Nephron progenitor cell (in vitro differentiated cells): ENCODE results near the gene MAP4K2.

Experiments
- DNase-seq: peaks from one replicate; pipeline ENCODE4 v3.0.0; 2021
- H3K27ac Mint-ChIP-seq: 2 replicates; pipeline ENCODE4 v1.8.0; 2021; ENCODE audit warnings: mild to moderate bottlenecking, moderate library complexity, mixed read lengths
- H3K27me3 Mint-ChIP-seq: 2 replicates; pipeline ENCODE4 v1.8.0; 2021; ENCODE audit warnings: mild to moderate bottlenecking, low read depth, mixed read lengths; ENCODE audit not compliant: poor library complexity
- H3K36me3 Mint-ChIP-seq: 2 replicates; pipeline ENCODE4 v1.8.0; 2021; ENCODE audit warnings: low read depth, mixed read lengths
- H3K4me1 Mint-ChIP-seq: 2 replicates; pipeline ENCODE4 v1.8.0; 2021; ENCODE audit warnings: mixed read lengths
- H3K4me3 Mint-ChIP-seq: 2 replicates; pipeline ENCODE4 v1.8.0; 2021; ENCODE audit warnings: mild to moderate bottlenecking, moderate library complexity, mixed read lengths
- H3K9me3 Mint-ChIP-seq: 2 replicates; pipeline ENCODE4 v1.8.0; 2021; ENCODE audit warnings: mild to moderate bottlenecking, moderate library complexity, mixed read lengths
- CTCF ChIP-seq: fragments of 200-600 bp; sonication (generic); IDR thresholded peaks from 2 replicates; pipeline ENCODE4 v1.5.0; 2021; ENCODE audit warnings: antibody characterized with exemption

The MAP4K2 gene

GRCh38 chr11:64739871-64740270, 63.1 kb downstream of the MAP4K2 start:
- no peaks in the 10 kb centered on the region for H3K36me3 Mint-ChIP-seq
- H3K27ac Mint-ChIP-seq = no peak overlapping the region
- H3K4me3 Mint-ChIP-seq = no peak overlapping the region
- TF ChIP-seq CTCF = no peak
- H3K4me1 Mint-ChIP-seq = peaks cover 26% of the 10 kb centered on the region
- no peaks in the 10 kb centered on the region for H3K9me3 Mint-ChIP-seq
- H3K27me3 Mint-ChIP-seq = peaks cover 72% of the 10 kb centered on the region
- DNase-seq = no peak

- Mint-ChIP-seq H3K36me3 (no peaks in the 10 kb centered on the region), H3K9me3 (no peaks in the 10 kb centered on the region), H3K27me3 (peaks cover 61% of the 10 kb centered on the region), H3K27ac (no peak overlapping the region), H3K4me1 (peaks cover 27% of the 10 kb centered on the region), H3K4me3 (no peak overlapping the region)
- no peak for DNase-seq
- TF ChIP-seq CTCF = no peak
These were observed 66.4 kb downstream of the MAP4K2 start for GRCh38 chr11:64736654-64737053.

GRCh38 chr11:64735725-64736259, 67.2 kb downstream of the MAP4K2 start:
- no peak for DNase-seq
- Mint-ChIP-seq H3K27ac (no peak overlapping the region), H3K9me3 (no peaks in the 10 kb centered on the region), H3K36me3 (no peaks in the 10 kb centered on the region), H3K4me1 (peaks cover 28% of the 10 kb centered on the region), H3K27me3 (peaks cover 56% of the 10 kb centered on the region), H3K4me3 (no peak overlapping the region)
- no peak for TF ChIP-seq CTCF
